ENCODE data around the gene CCL14.
A peak's percentile ranks its signal among the peaks of the same experiment; 100 is the strongest.

Gene CCL14

GRCh38 chr17:35988164-35988563 lies 1.6 kb upstream of the CCL14 start:
- DNase-seq (ENCODE audit: low spot score): no peak

GRCh38 chr17:35984140-35984539 lies 2.4 kb downstream of the CCL14 start:
- DNase-seq (ENCODE audit: low spot score): no peak

- DNase-seq (ENCODE audit: low spot score): no peak
Observed at GRCh38 chr17:35982409-35983191, 3.9 kb downstream of the CCL14 start.

- DNase-seq (ENCODE audit: low spot score): no peak
Observed at GRCh38 chr17:35981908-35982330, 4.6 kb downstream of the CCL14 start.

DNA sequence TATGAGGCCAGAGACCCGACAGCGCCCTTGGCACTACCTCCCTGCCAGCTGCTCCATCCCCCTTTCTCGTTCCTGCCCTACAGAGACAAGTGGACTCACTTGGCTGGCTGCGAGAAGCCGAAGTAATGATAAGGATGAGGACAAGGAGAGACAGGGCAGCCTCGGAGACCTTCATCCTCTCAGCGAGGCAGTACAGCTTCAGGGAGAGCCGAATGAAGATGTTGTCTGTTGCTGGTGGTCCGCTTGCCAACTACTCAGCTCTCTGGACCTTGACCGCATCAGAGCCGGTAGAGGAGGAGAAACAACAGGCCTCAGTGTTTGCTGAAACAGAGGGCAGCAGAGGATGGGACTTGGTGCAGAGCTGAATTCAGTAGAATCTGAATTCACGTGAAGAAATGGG lies 5.3 kb downstream of the CCL14 start, which contains the start of gene CCL16:
TSS of gene CCL16 (minus strand) at position 252 of the 400 bp plus-strand sequence. CDS start at position 175, 77 bp downstream.
- no peak for DNase-seq (ENCODE audit: low spot score)

DNA sequence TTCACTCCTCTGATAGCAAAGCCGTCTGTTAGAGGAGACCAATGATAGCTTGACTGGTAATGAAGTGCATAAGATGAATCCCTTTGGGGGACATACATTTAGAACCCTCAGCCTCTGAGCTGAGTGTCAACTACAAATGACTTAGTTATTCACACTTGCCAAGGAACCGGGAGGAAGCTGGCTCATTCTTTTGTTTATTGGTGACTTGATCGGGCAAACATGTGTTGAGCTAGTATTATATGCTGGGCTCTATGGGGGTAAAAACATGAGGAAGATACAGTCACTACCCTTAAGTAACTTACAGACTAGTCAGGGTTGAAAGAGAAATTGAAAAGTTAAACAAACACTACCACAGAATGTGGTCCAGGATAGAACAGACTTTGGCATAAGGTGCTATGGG lies 8.2 kb downstream of the CCL14 start:
- DNase-seq (ENCODE audit: low spot score): no peak

GRCh38 chr17:35977509-35977908 lies 9.0 kb downstream of the CCL14 start:
- no peak for DNase-seq (ENCODE audit: low spot score)

DNA sequence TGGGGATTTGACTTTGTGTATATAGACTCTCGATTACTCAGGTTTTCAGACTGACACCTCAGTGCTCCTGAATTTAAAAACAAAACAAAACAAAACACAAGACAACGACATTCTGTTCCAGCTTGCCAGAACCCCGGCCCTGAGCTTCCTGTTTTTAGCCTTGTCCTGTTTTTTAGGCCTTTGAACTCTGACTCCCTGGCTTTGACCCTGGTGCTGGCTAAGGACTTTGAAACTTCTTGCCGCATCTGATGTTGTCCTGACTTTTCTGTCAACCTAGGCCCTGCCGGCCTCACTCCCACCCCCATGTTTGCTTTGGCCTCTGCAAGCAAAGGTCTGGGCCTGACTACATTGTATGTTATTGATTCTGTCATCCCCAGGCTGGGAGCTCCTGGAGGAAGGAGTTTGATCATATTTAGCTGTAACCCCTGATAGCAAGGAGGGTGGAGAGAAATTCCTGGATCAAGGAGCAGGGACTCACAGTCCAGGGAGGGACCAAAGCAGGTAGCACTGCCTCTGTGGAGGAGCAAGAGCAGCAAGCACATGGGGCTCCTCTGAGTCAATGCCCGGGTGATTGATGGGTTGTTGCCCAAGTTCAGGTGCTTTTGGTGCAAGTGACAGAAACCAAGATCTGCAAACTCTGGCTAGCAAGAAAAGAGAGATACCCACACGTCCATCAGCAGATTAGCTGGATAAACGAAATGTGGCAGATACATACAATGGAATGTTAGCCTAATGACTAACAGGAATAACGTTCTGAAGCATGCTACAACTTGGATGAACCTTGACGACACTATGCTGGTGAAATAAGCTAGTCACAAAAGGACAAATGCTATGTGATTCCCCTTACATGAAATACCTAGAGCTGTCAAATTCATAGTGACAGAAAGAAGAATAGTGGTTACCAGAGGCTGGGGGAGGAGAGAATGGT lies 12.9 kb downstream of the CCL14 start:
- DNase-seq (ENCODE audit: low spot score): no peak

DNA sequence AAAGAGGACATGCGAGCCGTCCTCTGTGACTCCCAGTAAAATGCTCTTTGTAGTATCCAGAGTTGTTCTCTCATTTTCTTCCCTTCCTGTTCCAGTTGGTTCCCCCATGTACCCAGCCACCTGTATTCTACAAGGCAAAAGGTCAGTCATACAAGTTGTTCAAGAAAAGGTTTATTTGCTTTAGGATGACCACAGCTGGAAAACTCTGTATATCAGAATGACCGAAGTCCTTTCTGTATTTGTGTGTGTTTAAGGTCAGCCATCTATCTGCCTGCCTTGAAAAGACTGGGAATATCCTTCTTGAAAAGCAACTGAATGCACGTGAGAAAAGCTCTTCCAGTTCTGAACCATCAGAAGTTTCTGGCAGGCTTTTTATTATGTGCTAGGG lies 13.6 kb downstream of the CCL14 start:
- DNase-seq (ENCODE audit: low spot score): no peak

GRCh38 chr17:35972535-35972934 lies 14.0 kb downstream of the CCL14 start:
- DNase-seq (ENCODE audit: low spot score): no peak

DNA sequence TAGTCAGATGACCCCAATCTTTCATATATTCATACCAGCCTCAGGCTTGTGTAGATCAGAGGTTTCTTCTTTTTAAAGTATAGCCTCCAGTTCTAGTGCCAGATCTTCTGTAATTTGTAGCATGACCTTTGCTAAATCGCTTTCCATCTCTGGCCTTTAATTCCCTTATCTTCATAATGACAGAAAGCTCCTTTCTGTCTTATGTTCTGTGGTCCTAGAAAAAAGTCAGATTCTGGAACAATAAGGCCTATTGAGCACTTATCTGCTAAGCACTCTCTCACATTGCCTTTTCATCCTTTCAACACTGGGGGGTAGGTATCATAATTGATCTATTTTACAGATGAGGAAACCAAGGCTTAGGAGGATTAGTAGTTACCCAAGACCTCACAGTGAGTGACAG lies 14.5 kb downstream of the CCL14 start:
- no peak for DNase-seq (ENCODE audit: low spot score)

GRCh38 chr17:35969558-35970380 lies 16.8 kb downstream of the CCL14 start:
- peak; percentile 80 for DNase-seq (ENCODE audit: low spot score)

- no peak for DNase-seq (ENCODE audit: low spot score)
Observed at GRCh38 chr17:35968520-35969054, 17.9 kb downstream of the CCL14 start.

DNA sequence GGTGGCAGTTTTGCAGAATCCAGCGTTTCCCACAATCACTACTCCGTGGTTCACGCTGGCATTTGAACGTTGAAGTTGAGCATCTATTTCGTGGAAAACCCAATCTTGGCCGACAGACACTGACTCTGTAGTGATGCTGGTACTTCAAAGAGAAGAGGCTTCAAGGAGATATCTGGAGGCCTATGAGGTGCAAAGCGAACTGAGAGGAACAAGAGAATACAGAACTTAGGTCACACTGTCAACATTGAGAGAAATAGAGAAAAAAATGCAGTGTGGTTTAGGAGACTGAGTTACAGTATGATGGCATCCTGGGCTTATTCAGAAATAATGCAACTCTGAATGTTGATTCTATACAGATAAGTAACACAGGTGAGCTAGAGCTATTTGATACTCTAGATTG lies 21.3 kb downstream of the CCL14 start:
- no peak for DNase-seq (ENCODE audit: low spot score)

GRCh38 chr17:35963663-35964062 lies 22.9 kb downstream of the CCL14 start:
- no peak for DNase-seq (ENCODE audit: low spot score)

DNA sequence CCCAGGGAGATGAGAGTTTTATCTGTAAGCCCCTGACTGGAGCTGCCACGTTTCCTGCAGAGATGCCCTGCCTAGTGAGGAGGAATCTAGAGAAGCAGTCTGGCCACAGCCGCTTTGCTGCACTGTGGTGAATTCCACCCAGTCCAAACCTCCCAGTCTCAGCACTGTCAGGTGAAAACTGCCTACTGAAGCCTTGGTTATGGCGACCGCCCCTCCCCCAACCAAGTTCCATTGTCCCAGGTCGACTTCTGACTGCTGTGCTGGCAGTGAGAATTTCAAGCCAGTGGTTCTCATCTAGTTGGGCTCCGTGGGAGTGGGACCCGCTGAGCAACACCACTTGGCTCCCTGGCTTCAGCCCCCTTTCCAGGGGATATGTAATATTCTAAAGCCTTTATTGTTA lies 32.8 kb downstream of the CCL14 start:
- DNase-seq (ENCODE audit: low spot score): no peak

- no peak for DNase-seq (ENCODE audit: low spot score)
Observed at GRCh38 chr17:35949401-35949800, 37.1 kb downstream of the CCL14 start.

GRCh38 chr17:35948092-35948491 lies 38.4 kb downstream of the CCL14 start:
- DNase-seq (ENCODE audit: low spot score): no peak

DNA sequence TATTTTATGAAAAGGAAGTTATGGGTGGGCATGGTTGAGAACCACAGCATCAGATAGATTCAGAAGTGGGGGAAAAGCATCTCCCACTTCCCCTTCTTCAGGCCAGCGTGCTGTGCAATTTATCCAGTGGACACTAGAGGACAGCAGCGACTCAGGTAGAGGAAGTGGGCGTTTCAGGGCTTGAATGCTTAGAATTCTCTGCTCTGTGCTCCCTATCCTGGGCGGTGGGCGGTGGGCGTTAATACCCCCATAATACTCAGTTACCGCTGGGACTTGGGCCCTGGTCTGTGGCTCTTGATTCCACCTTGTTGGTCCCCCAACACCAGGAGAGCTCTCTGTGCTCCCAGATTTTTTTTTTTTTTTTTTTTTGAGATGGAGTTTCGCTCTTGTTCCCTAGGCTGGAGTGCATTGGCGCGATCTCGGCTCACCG lies 39.4 kb downstream of the CCL14 start:
- peak; percentile 57 for DNase-seq (ENCODE audit: low spot score)

DNA sequence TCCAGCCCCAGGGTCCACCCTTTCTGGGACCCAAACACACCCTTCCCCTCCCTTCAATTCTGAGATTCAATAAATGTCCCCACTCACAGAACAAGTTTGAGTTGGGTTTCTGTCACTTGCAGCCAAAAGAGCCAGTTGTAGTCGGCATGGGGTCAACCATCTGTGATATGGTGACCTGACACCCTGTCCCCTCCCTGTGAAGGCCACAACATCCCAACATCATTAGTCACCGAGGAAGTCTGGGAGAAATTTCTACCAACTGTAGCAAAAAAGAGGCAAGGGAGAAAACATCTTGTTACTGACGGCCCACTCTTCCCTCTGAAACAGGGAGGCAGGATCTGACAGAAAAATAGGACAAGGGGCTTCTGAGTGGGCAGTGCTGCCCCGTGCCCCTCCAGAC lies 42.4 kb downstream of the CCL14 start:
- no peak for DNase-seq (ENCODE audit: low spot score)

DNA sequence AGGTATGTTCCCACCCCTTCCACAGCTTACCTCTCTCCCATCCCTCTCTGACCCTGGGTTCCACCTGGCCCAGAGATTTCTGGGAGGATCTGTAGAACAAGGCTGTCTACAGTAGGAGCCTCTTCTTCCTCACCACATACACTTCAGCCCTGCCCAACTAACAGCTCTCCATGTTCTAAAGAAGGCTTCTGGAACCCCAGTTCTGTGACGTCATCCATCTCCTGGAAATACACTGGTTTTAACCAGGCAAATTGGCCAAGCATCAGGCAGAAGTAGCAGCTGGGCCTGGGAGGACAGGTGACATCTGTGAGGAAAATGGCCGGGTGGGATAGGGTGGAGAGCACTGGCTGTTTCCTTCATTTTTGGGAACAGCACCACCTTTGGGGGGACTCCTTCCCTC lies 43.0 kb downstream of the CCL14 start, which contains the start of gene LYZL6:
TSS of gene LYZL6 (minus strand) at position 177 of the 400 bp plus-strand sequence. CDS start 4,357 bp downstream, outside the sequence.
- no peak for DNase-seq (ENCODE audit: low spot score)

All from CD4-positive, alpha-beta T cell treated with Interleukin-15 for 4 hours (primary cell).